Activated CD8-positive, alpha-beta memory T cell treated with anti-CD3 and anti-CD28 coated beads, Interleukin-2, amount 10 ng/mL, durations not matched to agents 7 days and 5 days (primary cell): ENCODE measurements around the gene MRM2. TPM values are rescaled to one million over a fixed set of nuclear protein-coding genes. Genes with fewer than 3 reads are reported as not detected.
A peak's percentile ranks its signal among the peaks of the same experiment; 100 is the strongest.

Source experiments
- ATAC-seq: fragments of 150-1000 bp; cut with Tn5 transposase; one replicate; pipeline ENCODE4 v1.10.0; 2021; ENCODE audit warnings: moderate library complexity
- CTCF ChIA-PET: fragments of 350-600 bp; sonication (Branson Sonifier 250); formaldehyde crosslinking; loops from one replicate; lab custom pipeline; 2021; ENCODE audit warnings: antibody characterized with exemption; lab: Charles Lee
- DNase-seq: peaks from one replicate; pipeline ENCODE4 v3.0.0-alpha.2; 2020
- H3K27ac Mint-ChIP-seq: one replicate; pipeline ENCODE4 v1.8.0; 2021; ENCODE audit warnings: mild to moderate bottlenecking, mixed read lengths
- H3K27me3 Mint-ChIP-seq: one replicate; pipeline ENCODE4 v1.8.0; 2021; ENCODE audit warnings: mixed read lengths
- H3K36me3 Mint-ChIP-seq: one replicate; pipeline ENCODE4 v1.8.0; 2021; ENCODE audit warnings: mild to moderate bottlenecking, mixed read lengths
- H3K4me1 Mint-ChIP-seq: one replicate; pipeline ENCODE4 v1.8.0; 2021; ENCODE audit warnings: mixed read lengths
- H3K4me3 Mint-ChIP-seq: one replicate; pipeline ENCODE4 v1.8.0; 2021; ENCODE audit warnings: mild to moderate bottlenecking, moderate library complexity, mixed read lengths
- H3K9me3 Mint-ChIP-seq: one replicate; pipeline ENCODE4 v1.8.0; 2022; ENCODE audit warnings: low read depth, mixed read lengths
- total RNA-seq, 2 experiments: library from RNA; stranded (reverse); gene quantifications; one replicate each; pipeline ENCODE4 v1.2.3, GENCODE V29; 2021

Gene MRM2
- total RNA-seq, 2 experiments from 2014 or later, result 27.6 to 35.1 TPM

GRCh38 chr7:2259480-2259879 lies 17.5 kb upstream of the MRM2 start:
- peaks cover 3% of the 10 kb centered on the region for H3K36me3 Mint-ChIP-seq
- peaks cover 29% of the 10 kb centered on the region for H3K4me1 Mint-ChIP-seq
- DNase-seq (no peak), ATAC-seq (no peak)
- CTCF ChIA-PET, result no interaction called here
- H3K27me3 Mint-ChIP-seq, result peaks cover 4% of the 10 kb centered on the region
- H3K27ac Mint-ChIP-seq, result no peak overlapping the region
- H3K4me3 Mint-ChIP-seq, result no peak overlapping the region
- no peaks in the 10 kb centered on the region for H3K9me3 Mint-ChIP-seq

- ATAC-seq, result peak; percentile 38
- Mint-ChIP-seq H3K36me3 (peaks cover 3% of the 10 kb centered on the region), H3K9me3 (no peaks in the 10 kb centered on the region)
Measured at GRCh38 chr7:2258661-2259365, 16.8 kb upstream of the MRM2 start.

GRCh38 chr7:2257651-2258050 lies 15.6 kb upstream of the MRM2 start:
- CTCF ChIA-PET, result no interaction called here
- Mint-ChIP-seq H3K27ac (no peak overlapping the region), H3K4me1 (peaks cover 30% of the 10 kb centered on the region), H3K27me3 (peaks cover 4% of the 10 kb centered on the region), H3K36me3 (peaks cover 3% of the 10 kb centered on the region), H3K4me3 (no peak overlapping the region), H3K9me3 (no peaks in the 10 kb centered on the region)
- ATAC-seq (no peak), DNase-seq (no peak)

More at GRCh38 chr7:2258661-2259365, 16.8 kb upstream of the MRM2 start:
- DNase-seq, result peak; percentile 59
- H3K4me3 Mint-ChIP-seq, result no peak overlapping the region
- no peak overlapping the region for H3K27ac Mint-ChIP-seq
- peaks cover 30% of the 10 kb centered on the region for H3K4me1 Mint-ChIP-seq
- peaks cover 4% of the 10 kb centered on the region for H3K27me3 Mint-ChIP-seq
- CTCF ChIA-PET, result no interaction called here

- no peak overlapping the region for H3K4me3 Mint-ChIP-seq
- H3K4me1 Mint-ChIP-seq, result peaks cover 30% of the 10 kb centered on the region
- no peaks in the 10 kb centered on the region for H3K9me3 Mint-ChIP-seq
- H3K27me3 Mint-ChIP-seq, result peaks cover 4% of the 10 kb centered on the region
- DNase-seq (no peak), ATAC-seq (no peak)
- H3K36me3 Mint-ChIP-seq, result peaks cover 3% of the 10 kb centered on the region
- H3K27ac Mint-ChIP-seq, result no peak overlapping the region
- CTCF ChIA-PET, result no interaction called here
Measured at GRCh38 chr7:2257046-2257551, 15.1 kb upstream of the MRM2 start.

- ATAC-seq (no peak), DNase-seq (no peak)
- CTCF ChIA-PET, result no interaction called here
- Mint-ChIP-seq H3K36me3 (peaks cover 3% of the 10 kb centered on the region), H3K4me3 (no peak overlapping the region), H3K27me3 (peaks cover 3% of the 10 kb centered on the region), H3K4me1 (peaks cover 32% of the 10 kb centered on the region), H3K27ac (no peak overlapping the region), H3K9me3 (no peaks in the 10 kb centered on the region)
Measured at GRCh38 chr7:2256306-2257045, 14.5 kb upstream of the MRM2 start.

- Mint-ChIP-seq H3K27ac (peak overlapping the region; percentile 35), H3K36me3 (peaks cover 2% of the 10 kb centered on the region), H3K4me1 (peaks cover 32% of the 10 kb centered on the region), H3K4me3 (no peak overlapping the region), H3K27me3 (peaks cover 2% of the 10 kb centered on the region), H3K9me3 (no peaks in the 10 kb centered on the region)
- ATAC-seq, result peak; percentile 27
- CTCF ChIA-PET, result interaction anchor here (0.9 to 1.3 kb wide), 2 partner anchors 9 to 212 kb away, joined by 3 to 4 read pairs; no protein-coding TSS in a partner anchor
- peak; percentile 63 for DNase-seq
Measured at GRCh38 chr7:2255145-2256139, 13.4 kb upstream of the MRM2 start.

GRCh38 chr7:2254429-2255144 lies 12.6 kb upstream of the MRM2 start:
- Mint-ChIP-seq H3K9me3 (no peaks in the 10 kb centered on the region), H3K4me1 (peaks cover 35% of the 10 kb centered on the region), H3K4me3 (no peak overlapping the region), H3K36me3 (peaks cover 5% of the 10 kb centered on the region), H3K27ac (no peak overlapping the region), H3K27me3 (no peaks in the 10 kb centered on the region)
- DNase-seq (no peak), ATAC-seq (no peak)
- CTCF ChIA-PET, result interaction anchor here (1.3 kb wide), 1 partner anchor 8 kb away, joined by 3 read pairs; no protein-coding TSS in a partner anchor

- CTCF ChIA-PET, result no interaction called here
- ATAC-seq (no peak), DNase-seq (no peak)
- Mint-ChIP-seq H3K9me3 (no peaks in the 10 kb centered on the region), H3K36me3 (peaks cover 5% of the 10 kb centered on the region), H3K4me3 (no peak overlapping the region), H3K4me1 (peaks cover 37% of the 10 kb centered on the region), H3K27me3 (no peaks in the 10 kb centered on the region), H3K27ac (no peak overlapping the region)
Measured at GRCh38 chr7:2253525-2254244, 11.7 kb upstream of the MRM2 start.

- Mint-ChIP-seq H3K4me1 (peaks cover 39% of the 10 kb centered on the region), H3K36me3 (peaks cover 5% of the 10 kb centered on the region)
- CTCF ChIA-PET, result interaction anchor here (0.6 kb wide), 1 partner anchor 99 kb away, joined by 3 read pairs; no protein-coding TSS in a partner anchor
Measured at GRCh38 chr7:2253021-2253420, 11.0 kb upstream of the MRM2 start.

GRCh38 chr7:2251841-2252771 lies 10.1 kb upstream of the MRM2 start:
- H3K9me3 Mint-ChIP-seq, result no peaks in the 10 kb centered on the region
- DNase-seq (no peak), ATAC-seq (no peak)
- no peaks in the 10 kb centered on the region for H3K27me3 Mint-ChIP-seq
- peaks cover 5% of the 10 kb centered on the region for H3K36me3 Mint-ChIP-seq
- no peak overlapping the region for H3K27ac Mint-ChIP-seq
- H3K4me3 Mint-ChIP-seq, result no peak overlapping the region
- H3K4me1 Mint-ChIP-seq, result peaks cover 40% of the 10 kb centered on the region
- CTCF ChIA-PET, result interaction anchor here (0.6 kb wide), 1 partner anchor 100 kb away, joined by 3 read pairs; no protein-coding TSS in a partner anchor

More at GRCh38 chr7:2253021-2253420, 11.0 kb upstream of the MRM2 start:
- Mint-ChIP-seq H3K9me3 (no peaks in the 10 kb centered on the region), H3K27me3 (no peaks in the 10 kb centered on the region), H3K4me3 (no peak overlapping the region), H3K27ac (no peak overlapping the region)
- no peak for DNase-seq
- ATAC-seq, result no peak

- Mint-ChIP-seq H3K27me3 (no peaks in the 10 kb centered on the region), H3K27ac (no peak overlapping the region), H3K4me3 (no peak overlapping the region), H3K4me1 (peaks cover 38% of the 10 kb centered on the region), H3K9me3 (no peaks in the 10 kb centered on the region), H3K36me3 (peaks cover 3% of the 10 kb centered on the region)
- no peak for ATAC-seq
- CTCF ChIA-PET, result no interaction called here
- DNase-seq, result no peak
Measured at GRCh38 chr7:2251381-2251780, 9.4 kb upstream of the MRM2 start.
